ENCODE data around the gene EDEM3. TPM values are rescaled to one million over a fixed set of nuclear protein-coding genes. Genes with fewer than 3 reads are reported as not detected.
A peak's percentile ranks its signal among the peaks of the same experiment; 100 is the strongest.

EDEM3 gene
- total and polyA plus RNA-seq, 9 of the 15 experiments (the other 6 are each of a cell fraction or from before 2014, with no cell fraction given), result 15.8 to 46.6 (median 28.0) TPM

- TF ChIP-seq ZNF407 (IDR thresholded peaks at IDR 0.05; ENCODE audit: low read depth) (no peak), ZBED1 (IDR thresholded peaks at IDR 0.05) (peak; percentile 98), ZNF668 (CRISPR knock-in tag; IDR thresholded peaks at IDR 0.05) (no peak), ZNF444 (CRISPR knock-in tag; IDR thresholded peaks at IDR 0.05) (no peak), FOXA1 (IDR thresholded peaks at IDR 0.05; ENCODE audit: borderline replicate concordance) (no peak), PKNOX1 (IDR thresholded peaks at IDR 0.05) (peak; percentile 53), BHLHE40 (IDR thresholded peaks at IDR 0.05; ENCODE audit: low read length) (no peak), PHTF2 (CRISPR knock-in tag; IDR thresholded peaks at IDR 0.05) (no peak), HCFC1 (IDR thresholded peaks at IDR 0.05; ENCODE audit: low read depth, low read length) (peak; percentile 40; the same call in 1 of the 2 replicates), TAF9B (IDR thresholded peaks at IDR 0.05; ENCODE audit: partially characterized antibody) (peak; percentile 43), HMBOX1 (IDR thresholded peaks at IDR 0.05) (0 out of 2 replicates have a peak, but pooled peaks have one; percentile 32), ID3 (CRISPR knock-in tag; IDR thresholded peaks at IDR 0.05) (no peak), ID3 (tag; IDR thresholded peaks at IDR 0.05) (peak; percentile 47; the same call in 1 of the 2 replicates), MTA1 (IDR thresholded peaks at IDR 0.05; ENCODE audit: borderline replicate concordance) (peak; percentile 28; the same call in 1 of the 2 replicates), SIN3B (IDR thresholded peaks at IDR 0.05; ENCODE audit: low read depth) (0 out of 2 replicates have a peak, but pooled peaks have one; percentile 7), FOXJ2 (tag; IDR thresholded peaks at IDR 0.05) (no peak), CHD1 (IDR thresholded peaks at IDR 0.05; ENCODE audit: low read length) (peak; percentile 94)
Observed at GRCh38 chr1:184753608-184754475, 816 bp downstream of the EDEM3 start (continued).

Data from K562 (cell line).